ENCODE results near the gene FAF1.
A peak's percentile ranks its signal among the peaks of the same experiment; 100 is the strongest.

Gene FAF1

DNA sequence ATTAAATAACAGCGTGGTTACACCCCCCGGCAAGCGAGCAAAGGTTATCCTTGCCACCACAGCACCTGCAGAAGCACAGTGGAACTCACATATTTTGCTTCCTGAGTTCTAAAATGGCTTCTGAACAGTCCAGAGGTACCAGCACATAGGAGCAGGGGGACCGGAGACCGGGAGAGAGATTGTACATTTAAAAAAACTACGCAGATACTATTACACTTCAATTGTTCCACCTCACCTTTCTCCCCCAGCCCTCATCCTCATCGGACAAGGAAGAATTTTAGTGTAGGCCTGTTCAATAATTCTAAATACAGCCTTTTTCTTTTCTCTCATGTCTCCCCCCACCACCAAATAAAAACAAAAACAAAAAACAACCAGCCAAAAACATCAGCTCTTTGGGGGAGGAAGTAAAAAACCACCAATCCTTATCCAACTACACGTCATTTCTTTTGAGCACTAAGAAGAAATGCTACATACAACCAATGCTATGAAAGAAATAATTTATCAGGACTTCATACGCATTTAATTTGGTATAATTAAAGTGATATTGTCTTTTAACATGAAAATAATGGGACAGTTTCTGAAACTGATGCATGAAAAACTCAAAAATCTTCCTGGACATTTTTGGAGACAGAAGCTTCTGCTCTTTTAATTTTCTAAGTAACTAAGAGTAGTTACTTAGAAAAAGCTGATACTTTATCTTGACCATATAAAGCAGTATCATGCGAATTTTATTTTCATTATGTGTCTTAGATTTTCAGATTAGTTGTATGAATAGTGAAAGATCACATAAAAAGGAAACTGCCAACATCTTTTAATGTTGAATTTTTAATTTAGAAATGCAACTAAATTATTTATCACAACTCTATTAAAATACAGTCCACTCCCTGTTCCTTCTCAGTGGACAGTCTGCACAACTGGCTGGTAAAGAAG lies 19.1 kb upstream of the FAF1 start:
- peaks cover 3% of the 10 kb centered on the region; the same call in 1 of the 2 replicates for H4K20me1 ChIP-seq (ENCODE audit: low read depth, low read length)
- H3K79me2 ChIP-seq (ENCODE audit: insufficient read depth, low read length) = peaks cover 55% of the 10 kb centered on the region
- peak overlapping the region; percentile 55 for H3K27ac ChIP-seq (ENCODE audit: low read depth, low read length)
- peaks cover 55% of the 10 kb centered on the region for H3F3A ChIP-seq (ENCODE audit: insufficient read depth)
- H3K36me3 ChIP-seq (ENCODE audit: low read length) = peaks cover 19% of the 10 kb centered on the region; the same call in 1 of the 2 replicates
- no peaks in the 10 kb centered on the region for H3K27me3 ChIP-seq (ENCODE audit: low read length)
- H3K4me3 ChIP-seq (ENCODE audit: insufficient read depth, low read length, poor library complexity, severe bottlenecking) = peak overlapping the region; percentile 83
- H2AFZ ChIP-seq (ENCODE audit: low read depth, low read length, severe bottlenecking) = peak overlapping the region; percentile 44
- TF ChIP-seq, protein P1, sequence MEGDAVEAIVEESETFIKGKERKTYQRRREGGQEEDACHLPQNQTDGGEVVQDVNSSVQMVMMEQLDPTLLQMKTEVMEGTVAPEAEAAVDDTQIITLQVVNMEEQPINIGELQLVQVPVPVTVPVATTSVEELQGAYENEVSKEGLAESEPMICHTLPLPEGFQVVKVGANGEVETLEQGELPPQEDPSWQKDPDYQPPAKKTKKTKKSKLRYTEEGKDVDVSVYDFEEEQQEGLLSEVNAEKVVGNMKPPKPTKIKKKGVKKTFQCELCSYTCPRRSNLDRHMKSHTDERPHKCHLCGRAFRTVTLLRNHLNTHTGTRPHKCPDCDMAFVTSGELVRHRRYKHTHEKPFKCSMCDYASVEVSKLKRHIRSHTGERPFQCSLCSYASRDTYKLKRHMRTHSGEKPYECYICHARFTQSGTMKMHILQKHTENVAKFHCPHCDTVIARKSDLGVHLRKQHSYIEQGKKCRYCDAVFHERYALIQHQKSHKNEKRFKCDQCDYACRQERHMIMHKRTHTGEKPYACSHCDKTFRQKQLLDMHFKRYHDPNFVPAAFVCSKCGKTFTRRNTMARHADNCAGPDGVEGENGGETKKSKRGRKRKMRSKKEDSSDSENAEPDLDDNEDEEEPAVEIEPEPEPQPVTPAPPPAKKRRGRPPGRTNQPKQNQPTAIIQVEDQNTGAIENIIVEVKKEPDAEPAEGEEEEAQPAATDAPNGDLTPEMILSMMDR (IDR thresholded peaks at IDR 0.05; ENCODE audit: insufficient read depth, low read length, poor library complexity, severe bottlenecking) = no peak
- TF ChIP-seq EZH2phosphoT487 (conservative IDR thresholded peaks at IDR 0.05; ENCODE audit: low read length) = no peak
- peak overlapping the region; percentile 99 for H3K9ac ChIP-seq (ENCODE audit: low read length)
- H3K4me2 ChIP-seq (ENCODE audit: low read depth, low read length, poor library complexity, severe bottlenecking) = peak overlapping the region; percentile 92
- H3K9me3 ChIP-seq (ENCODE audit: insufficient read depth, low read length) = no peaks in the 10 kb centered on the region
- H3K9me2 ChIP-seq (replicated peaks; ENCODE audit: insufficient read depth, low read length) = no peaks in the 10 kb centered on the region

DNA sequence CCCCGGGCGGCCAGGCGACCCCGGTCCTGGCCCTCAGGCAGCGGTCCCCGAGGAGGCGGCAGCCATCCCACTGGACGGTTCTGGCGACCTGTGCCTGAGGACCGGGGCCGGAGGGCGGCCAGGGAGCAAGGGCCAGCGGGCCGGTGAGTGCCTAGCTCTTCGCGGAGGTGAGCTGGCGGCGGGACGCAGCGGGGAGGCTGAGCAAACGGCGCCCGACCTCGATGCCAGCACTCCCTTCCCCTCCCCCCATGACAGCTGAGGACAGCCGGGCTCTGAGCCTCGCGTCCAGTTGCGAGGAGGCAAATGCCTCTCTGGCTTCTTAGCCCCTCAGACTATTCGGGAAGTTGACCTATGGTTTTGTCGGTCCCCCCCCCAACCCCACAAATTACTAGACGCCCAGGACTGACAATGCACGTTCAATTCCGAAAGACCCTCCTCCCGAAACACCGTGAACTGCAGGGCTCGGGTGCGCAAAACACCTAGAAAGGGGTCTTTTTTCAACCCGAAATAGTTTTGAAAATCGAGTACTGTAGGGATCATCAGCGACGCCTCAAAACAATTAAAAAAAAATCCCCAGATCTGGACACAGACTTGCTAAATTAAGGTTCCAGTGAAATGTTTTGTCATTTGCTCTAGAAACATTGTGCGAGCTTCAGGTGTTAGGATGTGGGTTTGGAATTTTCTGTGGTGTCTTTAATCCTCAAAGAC lies 18.2 kb upstream of the FAF1 start:
- Histone ChIP-seq H3K4me2 (ENCODE audit: low read depth, low read length, poor library complexity, severe bottlenecking) (peak overlapping the region; percentile 92), H3K27ac (ENCODE audit: low read depth, low read length) (peak overlapping the region; percentile 55), H3K79me2 (ENCODE audit: insufficient read depth, low read length) (peaks cover 63% of the 10 kb centered on the region)

GRCh38 chr1:50977575-50978143 lies 17.6 kb upstream of the FAF1 start:
- no peaks in the 10 kb centered on the region for H3K9me2 ChIP-seq (replicated peaks; ENCODE audit: insufficient read depth, low read length)
- H3K27me3 ChIP-seq (ENCODE audit: low read length) = no peaks in the 10 kb centered on the region
- H3K9ac ChIP-seq (ENCODE audit: low read length) = peak overlapping the region; percentile 99
- no peaks in the 10 kb centered on the region for H3K9me3 ChIP-seq (ENCODE audit: insufficient read depth, low read length)
- TF ChIP-seq, protein P1 (IDR thresholded peaks at IDR 0.05; ENCODE audit: insufficient read depth, low read length, poor library complexity, severe bottlenecking) = no peak
- no peak for TF ChIP-seq EZH2phosphoT487 (conservative IDR thresholded peaks at IDR 0.05; ENCODE audit: low read length)
- peaks cover 64% of the 10 kb centered on the region for H3F3A ChIP-seq (ENCODE audit: insufficient read depth)
- peak overlapping the region; percentile 83 for H3K4me3 ChIP-seq (ENCODE audit: insufficient read depth, low read length, poor library complexity, severe bottlenecking)
- H3K79me2 ChIP-seq (ENCODE audit: insufficient read depth, low read length) = peaks cover 65% of the 10 kb centered on the region
- H4K20me1 ChIP-seq (ENCODE audit: low read depth, low read length) = peaks cover 3% of the 10 kb centered on the region; the same call in 1 of the 2 replicates
- peaks cover 33% of the 10 kb centered on the region; the same call in 1 of the 2 replicates for H3K36me3 ChIP-seq (ENCODE audit: low read length)
- peak overlapping the region; percentile 81 for H3K27ac ChIP-seq (ENCODE audit: low read depth, low read length)
- H2AFZ ChIP-seq (ENCODE audit: low read depth, low read length, severe bottlenecking) = peak overlapping the region; percentile 96
- peak overlapping the region; percentile 92 for H3K4me2 ChIP-seq (ENCODE audit: low read depth, low read length, poor library complexity, severe bottlenecking)

More for the DNA sequence above, 18.2 kb upstream of the FAF1 start:
- Histone ChIP-seq H3K9me2 (replicated peaks; ENCODE audit: insufficient read depth, low read length) (no peaks in the 10 kb centered on the region), H3F3A (ENCODE audit: insufficient read depth) (peaks cover 60% of the 10 kb centered on the region), H3K9me3 (ENCODE audit: insufficient read depth, low read length) (no peaks in the 10 kb centered on the region), H3K4me3 (ENCODE audit: insufficient read depth, low read length, poor library complexity, severe bottlenecking) (peak overlapping the region; percentile 83), H3K27me3 (ENCODE audit: low read length) (no peaks in the 10 kb centered on the region), H2AFZ (ENCODE audit: low read depth, low read length, severe bottlenecking) (peak overlapping the region; percentile 44), H4K20me1 (ENCODE audit: low read depth, low read length) (peaks cover 3% of the 10 kb centered on the region; the same call in 1 of the 2 replicates), H3K36me3 (ENCODE audit: low read length) (peaks cover 27% of the 10 kb centered on the region; the same call in 1 of the 2 replicates), H3K9ac (ENCODE audit: low read length) (peak overlapping the region; percentile 99)
- TF ChIP-seq EZH2phosphoT487 (conservative IDR thresholded peaks at IDR 0.05; ENCODE audit: low read length) = no peak
- TF ChIP-seq, protein P1 (IDR thresholded peaks at IDR 0.05; ENCODE audit: insufficient read depth, low read length, poor library complexity, severe bottlenecking) = no peak
